GM12872 (cell line): ENCODE data around the gene PBOV1.

Source experiments
- TF ChIP-seq, protein P1 (sequence below): IDR thresholded peaks from 3 replicates; pipeline ENCODE4 v1.5.1; 2011; ENCODE audit warnings: low read depth, mild to moderate bottlenecking, low read length, moderate library complexity; ENCODE audit not compliant: insufficient read depth

Gene PBOV1

DNA sequence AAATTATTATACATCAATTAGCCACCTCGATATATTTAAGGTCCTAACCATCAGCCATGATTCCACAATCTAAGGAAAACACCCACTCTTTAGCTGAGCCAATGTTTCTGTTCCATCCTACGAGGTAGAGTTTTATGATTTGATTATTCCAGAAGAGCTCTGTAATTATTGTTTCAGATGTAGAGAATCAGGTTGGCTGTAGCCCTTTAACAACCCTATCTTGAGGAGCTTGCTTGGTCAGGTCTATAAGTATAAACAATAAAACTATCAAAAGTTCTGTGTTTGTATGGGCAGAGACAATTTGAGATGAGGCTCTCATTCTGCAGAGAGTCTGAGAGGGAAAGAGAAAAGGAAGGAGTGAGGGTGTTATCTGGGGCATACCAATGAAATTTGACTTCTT is at the start of gene PBOV1:
TSS of gene PBOV1 (minus strand) at position 43 of the 400 bp plus-strand sequence. CDS start 96 bp downstream, outside the sequence.
- TF ChIP-seq, protein P1, sequence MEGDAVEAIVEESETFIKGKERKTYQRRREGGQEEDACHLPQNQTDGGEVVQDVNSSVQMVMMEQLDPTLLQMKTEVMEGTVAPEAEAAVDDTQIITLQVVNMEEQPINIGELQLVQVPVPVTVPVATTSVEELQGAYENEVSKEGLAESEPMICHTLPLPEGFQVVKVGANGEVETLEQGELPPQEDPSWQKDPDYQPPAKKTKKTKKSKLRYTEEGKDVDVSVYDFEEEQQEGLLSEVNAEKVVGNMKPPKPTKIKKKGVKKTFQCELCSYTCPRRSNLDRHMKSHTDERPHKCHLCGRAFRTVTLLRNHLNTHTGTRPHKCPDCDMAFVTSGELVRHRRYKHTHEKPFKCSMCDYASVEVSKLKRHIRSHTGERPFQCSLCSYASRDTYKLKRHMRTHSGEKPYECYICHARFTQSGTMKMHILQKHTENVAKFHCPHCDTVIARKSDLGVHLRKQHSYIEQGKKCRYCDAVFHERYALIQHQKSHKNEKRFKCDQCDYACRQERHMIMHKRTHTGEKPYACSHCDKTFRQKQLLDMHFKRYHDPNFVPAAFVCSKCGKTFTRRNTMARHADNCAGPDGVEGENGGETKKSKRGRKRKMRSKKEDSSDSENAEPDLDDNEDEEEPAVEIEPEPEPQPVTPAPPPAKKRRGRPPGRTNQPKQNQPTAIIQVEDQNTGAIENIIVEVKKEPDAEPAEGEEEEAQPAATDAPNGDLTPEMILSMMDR = no peak

DNA sequence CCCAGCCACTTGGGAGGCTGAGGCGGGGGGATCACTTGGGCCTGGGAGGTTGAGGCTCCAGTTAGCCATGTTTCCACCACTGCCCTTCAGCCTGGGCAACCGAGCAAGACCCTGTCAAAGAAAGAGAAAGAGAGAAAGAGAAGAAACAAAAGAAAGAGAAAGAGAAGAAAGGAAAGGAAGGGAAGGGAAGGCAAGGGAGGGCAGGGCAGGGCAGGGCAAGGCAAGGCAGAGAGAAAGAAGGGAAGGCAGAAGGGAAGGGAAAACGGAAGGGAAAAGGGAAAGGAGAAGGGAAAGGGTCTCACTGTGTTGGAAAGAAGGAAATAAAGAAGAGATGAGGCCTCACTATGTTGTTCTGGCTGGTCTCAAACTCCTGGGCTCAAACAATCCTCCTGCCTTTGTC is 47.8 kb upstream of the PBOV1 start:
- TF ChIP-seq, protein P1 = no peak

DNA sequence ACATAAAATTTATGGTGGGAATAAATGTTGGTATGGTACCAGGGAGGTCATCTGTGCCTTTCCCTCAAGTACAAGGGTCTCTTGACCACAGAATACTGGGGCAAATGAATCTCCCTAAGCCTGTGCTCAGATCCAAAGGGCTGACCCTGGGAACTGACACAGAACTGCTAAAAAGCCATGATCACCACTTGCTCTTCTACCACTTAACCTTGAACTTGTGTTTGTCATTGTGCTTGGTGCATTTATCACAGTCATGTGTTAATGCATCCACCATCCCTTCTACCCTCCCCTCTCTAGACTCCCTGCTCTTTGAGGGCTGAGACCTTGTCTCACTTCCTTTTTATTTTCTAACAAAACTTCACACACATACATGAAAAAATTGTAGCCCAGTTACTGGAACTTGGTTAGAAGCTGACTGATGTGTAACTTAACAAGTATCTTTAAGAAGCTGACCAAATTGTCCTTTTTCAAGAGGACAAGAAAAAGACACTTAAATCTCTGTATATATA is 46.1 kb upstream of the PBOV1 start:
- TF ChIP-seq, protein P1 = no peak

DNA sequence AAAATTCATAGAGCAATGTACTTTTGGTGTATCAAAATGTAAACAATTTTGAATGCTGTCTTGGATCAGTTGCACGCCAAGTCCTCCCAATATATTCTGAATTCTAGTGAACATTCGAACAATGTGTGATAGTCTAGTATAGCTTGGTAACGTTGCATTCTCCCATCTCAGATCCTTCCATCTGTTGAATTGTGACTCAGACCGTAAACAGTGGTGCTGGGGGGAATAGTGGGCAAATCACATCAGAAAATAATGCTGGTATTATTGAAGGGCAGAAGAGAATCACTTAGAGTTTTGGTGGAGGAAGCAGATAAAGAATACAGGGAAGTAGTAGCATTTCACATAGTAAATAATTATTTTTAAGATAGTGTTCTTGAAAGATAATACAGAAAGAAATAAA is 45.7 kb upstream of the PBOV1 start:
- TF ChIP-seq, protein P1 = no peak

DNA sequence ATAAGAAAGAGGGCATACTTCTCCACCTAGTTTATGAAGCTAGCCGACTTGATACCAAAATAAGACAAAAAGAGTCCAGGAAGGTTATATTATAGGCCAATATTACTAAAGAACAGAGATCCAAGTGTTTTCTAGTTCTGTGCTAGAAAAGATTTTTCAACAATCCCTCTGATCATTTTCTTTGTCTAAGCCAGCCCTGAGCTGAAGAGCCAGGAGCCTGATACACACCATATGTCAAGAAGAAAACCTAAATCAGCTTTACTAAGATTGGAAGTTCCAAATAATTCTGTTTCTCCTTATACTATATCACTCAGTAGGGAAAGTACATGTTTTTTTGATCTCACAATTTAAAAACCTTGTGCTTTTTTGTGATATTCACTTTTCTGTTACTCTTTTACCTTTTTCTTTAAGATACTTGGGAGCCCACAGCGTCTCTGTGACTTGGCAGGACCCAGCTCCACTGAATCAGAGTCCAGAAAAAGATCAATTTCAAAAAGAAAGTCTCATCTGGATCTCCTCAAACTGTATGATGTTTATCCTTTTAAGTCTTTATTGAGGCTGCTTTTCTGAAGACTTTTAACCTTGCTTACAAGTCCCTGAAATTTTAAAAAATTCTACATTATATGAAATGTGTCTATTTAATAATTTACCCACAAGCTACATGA is 43.0 kb upstream of the PBOV1 start:
- TF ChIP-seq, protein P1 = no peak

DNA sequence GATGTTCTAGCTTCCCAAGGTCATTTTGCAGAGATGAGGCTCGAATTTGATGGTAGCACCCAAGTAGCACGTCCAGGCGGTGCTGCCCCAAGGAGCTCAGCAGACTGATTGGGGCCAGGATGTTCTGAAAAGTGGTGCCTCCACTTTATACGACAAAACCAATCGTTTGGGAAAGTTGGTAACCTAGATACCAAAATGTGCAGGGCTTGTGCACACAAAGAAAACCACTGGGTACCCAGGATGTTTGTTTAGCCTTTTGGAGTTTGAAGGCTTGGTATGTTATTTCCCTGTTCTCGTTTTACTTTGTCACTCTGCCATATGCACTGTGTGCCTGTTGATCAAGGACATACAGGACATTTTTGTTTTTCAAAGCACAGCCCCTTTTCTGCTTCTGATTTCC is 40.7 kb upstream of the PBOV1 start:
- TF ChIP-seq, protein P1 = no peak

DNA sequence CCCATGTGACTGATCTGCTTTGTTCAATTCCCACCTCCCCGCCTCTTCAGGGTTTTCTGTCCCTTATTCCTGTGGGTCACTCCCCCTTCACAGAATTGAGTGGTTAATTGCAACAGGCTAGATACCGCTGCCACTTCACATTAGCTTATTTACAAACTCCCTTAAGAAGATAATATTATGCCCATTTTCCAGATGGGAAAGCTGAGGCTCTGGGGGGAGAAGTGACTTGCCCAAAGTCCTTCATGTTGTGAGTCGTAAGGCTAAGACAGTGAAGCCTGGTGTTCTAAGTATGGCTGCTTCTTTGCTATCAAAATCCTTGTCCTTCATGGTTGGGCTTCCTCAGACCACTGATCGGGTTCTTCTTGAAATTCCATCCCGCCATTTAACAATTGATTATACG is 39.9 kb upstream of the PBOV1 start:
- TF ChIP-seq, protein P1 = no peak
